IPS-NIHi7 (cell line): ENCODE measurements around the gene TCF3.
A peak's percentile ranks its signal among the peaks of the same experiment; 100 is the strongest.
"Not testable (repeated sequence)": the region's sequence is repeated elsewhere in the genome, so short reads cannot be mapped to it uniquely, and the experiment has no call there.

Source experiments
- DNase-seq: peaks from one replicate; pipeline ENCODE4 v3.0.0; 2012; ENCODE audit warnings: mixed read lengths; ENCODE audit errors: extremely low spot score

TCF3 gene

DNA sequence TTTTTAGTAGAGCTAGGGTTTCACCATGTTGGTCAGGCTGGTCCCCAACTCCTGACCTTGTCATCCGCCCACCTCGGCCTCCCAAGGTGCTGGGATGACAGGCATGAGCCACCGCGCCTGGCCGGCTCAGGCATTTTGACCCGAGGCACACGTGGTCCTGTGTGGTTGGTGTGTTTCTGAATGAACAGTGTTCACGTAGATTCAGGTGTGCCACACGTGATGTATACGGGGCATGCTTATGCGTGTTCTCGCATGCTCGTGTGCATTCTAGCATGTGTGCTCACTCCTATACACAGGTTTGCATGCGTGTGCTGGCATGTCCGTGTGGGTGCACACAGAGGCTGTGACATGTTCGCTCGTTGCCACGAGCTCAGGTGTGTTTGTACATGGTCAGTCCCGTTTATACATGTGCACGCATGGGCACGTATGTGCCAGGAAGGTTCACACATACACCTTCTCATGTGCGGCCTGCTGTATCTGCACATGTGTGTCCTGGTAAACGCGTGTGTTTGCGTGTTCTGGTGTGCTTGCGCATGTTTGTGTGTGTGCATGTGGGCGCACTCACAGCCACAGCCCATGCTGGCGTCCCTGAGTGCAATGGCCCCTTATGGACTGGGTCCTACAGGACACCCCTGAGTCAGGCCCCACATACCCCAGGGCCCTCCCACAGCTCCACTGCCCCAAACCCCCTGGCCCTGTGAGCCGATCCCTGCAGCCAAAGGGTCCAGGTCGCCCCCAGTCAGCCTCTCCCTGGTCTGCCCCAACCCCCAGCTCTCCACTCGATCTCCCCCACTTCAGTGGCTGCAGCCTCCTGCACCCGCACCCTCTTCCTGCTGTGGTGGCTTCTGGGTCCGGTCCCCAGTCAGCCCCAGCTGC is 20.6 kb upstream of the TCF3 start:
- DNase-seq, result no peak

DNA sequence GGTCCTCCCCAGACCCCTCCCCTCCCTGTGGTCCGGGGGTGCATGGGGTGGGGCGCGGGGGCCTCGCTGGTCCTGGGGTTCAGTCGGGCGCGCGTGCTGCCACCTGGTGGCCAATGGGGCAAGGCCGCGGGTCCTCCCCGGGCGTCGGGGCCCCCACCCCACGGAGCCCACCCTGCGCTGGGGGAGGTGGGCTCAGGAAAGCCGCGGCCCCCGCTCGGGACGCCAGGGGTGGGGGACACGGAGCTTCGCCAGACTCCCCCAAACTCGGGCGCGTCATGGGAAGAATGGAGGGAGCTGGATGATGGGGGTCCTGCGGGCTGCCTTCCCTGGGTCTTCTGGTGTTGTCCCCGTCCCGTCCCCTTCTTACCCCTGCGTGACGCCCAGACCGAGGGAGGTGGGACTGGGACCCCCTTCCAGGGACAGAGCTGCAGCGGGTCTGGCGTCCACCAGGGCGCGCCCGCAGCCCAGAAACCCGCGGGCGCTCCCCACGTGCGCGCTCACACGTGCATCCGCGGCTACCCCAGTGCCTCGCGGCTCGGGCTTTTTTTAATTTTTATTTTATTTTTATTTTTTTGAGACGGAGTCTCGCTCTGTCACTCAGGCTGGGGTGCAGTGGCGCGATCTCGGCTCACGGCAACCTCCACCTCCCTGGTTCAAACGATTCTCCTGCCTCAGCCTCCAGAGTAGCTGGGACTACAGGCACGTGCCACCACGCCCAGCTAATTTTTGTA is 19.8 kb upstream of the TCF3 start:
- DNase-seq, result peak; percentile 69

DNA sequence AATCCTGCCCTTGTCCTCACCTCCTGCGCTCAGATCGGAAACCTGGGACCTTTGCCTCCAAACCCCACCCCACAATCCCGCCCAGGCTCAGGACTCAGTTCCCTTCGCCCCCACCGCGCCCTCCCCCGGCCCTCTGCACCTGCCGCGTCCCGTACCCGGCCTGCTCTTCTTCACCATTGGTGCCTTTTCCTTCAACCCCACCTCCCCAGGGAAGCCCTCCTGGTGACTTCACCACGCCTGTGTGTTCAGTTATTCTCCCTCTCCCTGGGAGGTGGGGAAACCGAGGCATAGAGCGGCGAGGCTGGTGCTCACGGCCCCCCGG is 19.3 kb upstream of the TCF3 start:
- no peak for DNase-seq

DNA sequence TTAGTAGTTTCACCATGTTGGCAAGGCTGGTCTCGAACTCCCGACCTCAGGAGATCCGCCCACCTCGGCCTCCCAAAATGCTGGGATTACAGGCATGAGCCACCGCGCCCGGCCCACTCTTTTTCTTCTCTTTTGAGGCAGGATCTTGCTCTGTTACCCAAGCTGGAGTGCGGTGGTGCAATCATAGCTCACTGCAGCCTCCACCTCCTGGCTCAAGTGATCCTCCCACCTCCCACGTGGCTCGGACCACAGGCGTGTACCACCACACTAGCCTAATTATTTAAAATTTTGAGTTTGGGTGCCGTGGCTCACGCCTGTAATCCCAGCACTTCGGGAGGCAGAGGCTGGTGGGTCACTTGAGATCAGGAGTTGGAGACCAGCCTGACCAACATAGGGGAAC is 18.3 kb upstream of the TCF3 start:
- not testable (repeated sequence) for DNase-seq

DNA sequence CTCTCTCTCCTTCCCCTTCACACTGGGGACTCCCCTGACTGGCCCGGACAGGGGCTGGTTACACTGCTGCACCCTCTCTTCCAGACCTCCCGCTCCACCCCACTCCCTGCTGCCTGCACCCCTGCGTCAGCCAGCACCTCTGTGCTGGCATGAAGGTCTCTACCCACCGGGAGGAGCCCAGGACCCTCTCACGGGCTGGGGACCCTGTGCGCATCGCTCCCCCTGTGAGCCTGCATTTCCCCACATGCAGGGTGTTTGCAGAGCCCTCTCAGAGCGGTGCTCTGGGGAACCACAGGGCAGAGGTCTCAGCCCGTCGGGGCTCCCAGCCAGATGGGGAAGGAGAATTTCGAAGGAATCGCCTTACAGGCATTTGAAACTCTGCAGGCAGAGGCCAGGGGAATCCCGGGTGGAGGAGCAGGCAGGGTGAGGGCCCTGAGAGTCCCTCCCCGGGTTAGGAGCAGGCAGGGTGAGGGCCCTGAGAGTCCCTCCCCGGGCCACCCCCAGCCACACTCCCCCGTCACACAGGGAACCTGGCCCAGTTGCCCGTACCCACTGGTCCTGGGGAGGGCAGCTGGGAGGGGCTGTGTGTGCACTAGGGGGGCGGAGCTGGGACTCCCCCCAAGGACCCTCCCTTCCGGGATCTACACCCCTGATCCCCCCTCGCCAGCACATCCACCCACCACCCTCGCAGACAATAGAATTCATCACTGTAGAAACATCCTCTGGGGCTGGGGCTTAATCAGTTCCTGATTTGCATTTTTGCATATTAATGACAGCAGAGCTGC is 16.3 kb upstream of the TCF3 start:
- DNase-seq, result no peak

DNA sequence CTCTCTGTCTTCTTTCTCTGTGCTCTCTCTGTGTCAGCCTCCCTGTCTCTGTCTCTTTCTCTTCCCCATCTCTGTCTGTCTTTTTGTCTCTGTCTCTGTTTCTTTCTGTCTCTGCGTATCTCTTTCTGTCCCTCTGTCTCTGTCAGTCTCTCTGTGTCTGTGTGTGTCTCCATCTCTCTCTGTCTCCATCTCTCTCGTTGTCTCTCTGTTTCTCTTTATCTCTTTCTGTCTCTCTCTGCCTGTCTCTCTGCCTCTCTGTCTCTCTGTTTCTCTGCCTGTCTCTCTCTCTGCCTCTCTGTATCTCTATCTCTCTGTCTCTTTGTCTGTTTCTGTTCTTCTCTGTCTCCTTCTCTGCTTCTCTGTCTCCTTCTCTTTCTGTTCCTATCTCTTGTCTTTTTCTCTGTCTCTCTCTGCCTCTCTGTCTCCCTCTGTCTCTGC is 15.7 kb upstream of the TCF3 start:
- no peak for DNase-seq

DNA sequence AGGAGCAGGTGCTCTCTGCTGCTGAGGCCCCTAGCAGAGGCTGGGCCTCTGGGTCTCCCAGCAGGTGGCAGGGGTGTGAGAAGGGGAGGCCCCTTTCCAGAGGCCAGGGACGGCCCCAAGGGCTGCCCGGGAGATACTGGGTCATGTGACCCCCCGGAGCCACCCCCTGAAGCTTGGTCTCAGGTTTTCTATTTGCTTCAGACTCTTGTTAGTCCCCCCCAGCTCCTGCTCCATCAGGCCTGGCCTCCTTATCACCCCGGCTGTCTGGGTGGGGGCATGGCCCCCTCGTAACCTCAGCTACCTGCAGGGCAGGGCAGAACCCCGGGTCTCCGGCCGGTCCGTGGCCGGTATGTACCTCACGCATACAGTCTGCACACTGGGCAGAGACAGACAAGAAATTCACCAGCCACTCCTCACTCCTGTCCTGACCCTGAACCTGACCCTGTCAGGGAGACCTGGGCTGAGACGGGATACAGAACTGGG is 13.2 kb upstream of the TCF3 start:
- DNase-seq, result no peak

DNA sequence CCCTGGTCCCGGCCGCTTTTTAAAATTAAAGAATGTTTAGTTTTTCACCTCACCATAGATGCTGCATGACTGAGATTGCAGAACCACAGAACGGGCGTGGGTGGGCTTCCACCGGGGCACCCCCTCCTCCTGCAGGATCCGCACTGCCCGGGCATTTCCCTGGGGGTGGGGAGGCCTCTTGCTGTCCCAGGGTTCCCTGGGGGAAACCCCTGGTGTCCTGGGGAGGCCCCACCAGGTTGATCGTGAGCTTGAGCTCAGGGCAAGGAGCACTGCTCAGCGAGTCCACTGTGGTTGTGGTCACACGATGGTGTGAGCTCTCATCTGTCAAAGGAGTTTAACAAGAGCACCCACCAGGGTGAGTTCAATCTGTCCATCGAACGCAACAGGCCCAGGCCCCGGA is 11.4 kb upstream of the TCF3 start:
- DNase-seq, result no peak

DNA sequence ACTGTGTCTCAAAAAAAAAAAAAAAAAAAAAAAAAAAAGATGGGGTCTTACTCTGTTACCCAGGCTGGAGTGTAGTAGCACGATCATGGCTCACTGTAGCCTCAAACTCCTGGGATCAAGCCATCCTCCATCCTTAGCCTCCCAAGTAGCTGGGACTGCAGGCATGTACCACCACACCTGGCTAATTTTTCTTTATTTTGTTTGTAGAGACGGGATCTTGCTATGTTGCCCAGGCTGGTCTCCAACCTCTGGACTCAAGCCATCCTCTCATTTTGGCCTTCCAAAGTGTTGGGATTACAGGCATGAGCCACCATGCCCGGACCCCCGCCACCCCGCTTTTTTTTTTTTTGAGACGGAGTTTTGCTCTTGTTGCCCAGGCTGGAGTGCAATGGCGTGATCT is 10.8 kb upstream of the TCF3 start:
- DNase-seq, result not testable (repeated sequence)

DNA sequence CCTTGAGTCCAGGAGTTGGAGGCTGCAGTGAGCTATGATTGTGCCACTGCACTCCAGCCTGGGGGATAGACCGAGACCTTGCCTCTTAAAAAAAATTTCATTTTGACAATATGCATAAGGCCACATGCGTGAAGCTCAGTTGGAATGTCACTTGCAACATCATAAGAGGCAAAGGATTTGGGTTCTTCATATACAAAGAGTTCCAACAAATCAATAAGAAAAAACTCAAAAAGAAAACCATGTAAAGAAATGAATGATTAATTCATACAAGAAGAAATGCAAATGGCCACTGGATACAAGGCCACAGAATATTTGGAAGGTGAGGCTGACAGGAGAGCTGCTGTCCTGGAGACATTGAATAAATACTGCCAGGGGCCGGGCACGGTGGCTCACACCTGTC is 9.6 kb upstream of the TCF3 start:
- DNase-seq, result no peak

DNA sequence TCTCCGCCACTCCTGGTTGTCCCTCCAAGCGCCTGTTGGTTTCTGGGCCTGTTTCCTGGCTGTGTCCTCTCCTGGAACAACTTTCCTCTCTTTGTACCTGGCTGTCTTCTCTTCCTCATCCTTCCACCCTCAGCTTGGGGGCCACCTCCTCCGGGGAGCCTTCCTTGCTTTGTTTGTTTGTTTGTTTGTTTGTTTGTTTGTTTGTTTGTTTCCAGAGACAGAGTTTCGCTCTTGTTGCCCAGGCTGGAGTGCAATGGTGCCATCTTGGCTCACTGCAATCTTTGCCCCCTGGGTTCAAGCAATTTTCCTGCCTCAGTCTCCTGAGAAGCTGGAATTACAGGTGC is 6.6 kb upstream of the TCF3 start:
- DNase-seq, result no peak

DNA sequence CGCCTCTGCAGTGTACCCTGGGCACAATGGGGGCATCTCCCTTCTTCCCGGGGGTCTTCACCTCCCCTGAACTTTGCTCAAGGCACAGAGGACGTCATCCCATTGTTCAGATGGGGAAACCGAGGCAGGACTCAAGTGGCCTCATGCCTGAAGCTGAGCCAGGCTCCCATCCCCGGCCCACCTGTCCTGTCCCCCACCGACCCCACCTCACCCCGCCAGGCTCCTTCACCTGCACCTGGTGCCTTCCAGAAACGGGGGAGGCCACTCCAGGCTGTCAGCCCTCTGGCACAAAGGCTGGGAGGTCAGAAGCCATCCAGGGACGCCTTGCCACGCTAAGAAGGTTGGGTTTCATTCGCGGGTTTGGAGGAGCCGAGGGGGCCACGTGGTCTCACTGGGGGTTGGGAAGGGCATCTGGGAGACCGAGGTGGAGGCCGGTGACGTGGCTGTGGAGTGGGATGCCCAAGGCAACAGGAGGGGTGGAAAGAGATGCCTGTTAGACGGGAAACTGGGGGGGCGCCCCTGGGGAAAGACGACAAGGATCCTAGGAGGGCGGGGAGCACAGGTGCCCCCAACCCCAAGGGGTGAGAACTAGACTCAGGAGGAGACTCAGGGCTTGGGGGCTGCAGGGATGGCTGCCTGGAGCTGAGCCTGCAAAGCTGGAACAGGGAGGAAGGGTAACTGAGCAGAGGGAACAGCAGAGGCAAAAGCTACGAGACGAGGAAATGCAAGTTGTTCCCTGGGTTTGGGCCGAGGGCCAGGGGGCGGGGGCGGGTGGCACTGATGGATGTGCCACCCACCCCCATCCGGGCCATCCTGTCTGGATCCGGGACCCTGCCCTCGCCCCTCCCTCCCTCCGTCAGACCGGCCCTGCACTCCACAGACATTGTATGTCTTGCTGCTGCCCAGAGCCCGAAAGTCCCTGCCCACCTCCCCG is 6.0 kb upstream of the TCF3 start:
- DNase-seq, result no peak

DNA sequence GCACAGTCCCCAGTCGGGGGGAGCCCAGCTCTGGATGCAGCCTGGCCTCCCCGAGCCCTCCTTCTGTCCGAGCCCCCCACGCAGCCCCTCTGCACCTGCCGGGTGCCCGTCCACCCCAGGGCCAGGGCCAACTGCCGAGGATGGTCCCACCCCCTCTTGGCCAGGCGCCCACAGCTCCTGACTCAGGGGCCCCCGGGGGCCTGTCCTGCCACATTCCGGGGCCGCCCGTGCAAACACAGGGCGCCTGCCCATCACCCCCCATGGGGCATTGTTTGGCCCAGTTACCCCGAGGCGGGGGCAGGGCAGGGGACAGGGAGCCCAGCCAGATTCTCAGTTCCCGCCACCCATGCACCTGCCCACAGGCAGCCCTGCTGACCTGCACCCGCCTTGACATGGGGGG is 5.3 kb upstream of the TCF3 start:
- DNase-seq, result no peak

DNA sequence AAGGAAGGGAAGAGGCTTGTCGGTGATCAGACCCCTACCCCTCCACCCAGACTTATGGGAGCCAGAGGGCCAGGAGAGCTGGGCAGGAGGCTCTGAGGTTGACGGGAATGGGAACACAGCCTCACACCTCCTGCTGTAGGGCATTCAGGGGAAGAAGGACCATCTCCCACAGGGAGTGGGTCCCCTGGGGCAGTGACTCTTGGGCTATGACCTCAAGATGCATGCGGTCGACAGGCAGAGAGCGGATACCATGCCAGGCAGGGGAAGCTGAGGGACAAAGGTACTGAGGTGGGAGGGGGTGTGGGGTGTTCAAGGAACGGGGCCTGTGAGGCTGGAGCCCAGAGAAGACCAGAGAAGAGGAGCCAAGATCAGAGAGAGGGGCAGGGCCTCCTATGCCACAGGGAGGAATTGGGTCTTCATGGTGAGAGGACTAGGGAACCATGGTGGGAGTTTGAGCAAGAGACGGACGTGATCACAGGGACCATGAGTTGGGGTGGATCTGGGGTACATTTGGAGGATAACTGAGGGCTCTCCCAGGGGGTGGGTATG is 4.6 kb upstream of the TCF3 start:
- no peak for DNase-seq

DNA sequence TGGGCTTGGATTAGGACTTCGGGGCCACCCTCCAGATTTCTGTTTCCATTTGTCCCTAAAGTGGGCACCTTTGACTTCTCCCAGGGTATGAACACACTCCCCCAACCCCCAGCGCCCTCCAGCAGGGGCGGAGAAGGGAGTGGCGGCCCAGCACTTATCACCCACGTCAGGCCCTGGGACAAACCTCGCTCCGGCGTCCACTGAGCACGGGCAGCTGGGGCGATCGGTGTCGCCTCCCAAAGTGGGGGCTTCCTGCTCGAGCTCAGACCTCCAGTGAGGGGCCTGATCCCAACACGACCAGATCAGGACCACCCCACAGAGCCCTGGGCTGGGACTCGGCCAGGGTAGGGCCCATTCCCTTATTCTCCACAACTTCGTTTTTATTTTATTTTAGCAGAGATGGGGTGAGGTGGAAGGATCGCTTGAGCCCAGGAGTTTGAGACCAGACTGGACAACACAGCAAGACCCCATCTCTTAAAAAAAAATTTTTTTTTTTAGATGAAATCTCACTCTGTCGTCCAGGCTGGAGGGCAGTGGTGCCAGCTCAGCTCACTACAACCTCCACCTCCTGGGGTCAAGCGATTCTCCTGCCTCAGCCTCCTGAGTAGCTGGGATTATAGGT is 3.7 kb upstream of the TCF3 start:
- no peak for DNase-seq

DNA sequence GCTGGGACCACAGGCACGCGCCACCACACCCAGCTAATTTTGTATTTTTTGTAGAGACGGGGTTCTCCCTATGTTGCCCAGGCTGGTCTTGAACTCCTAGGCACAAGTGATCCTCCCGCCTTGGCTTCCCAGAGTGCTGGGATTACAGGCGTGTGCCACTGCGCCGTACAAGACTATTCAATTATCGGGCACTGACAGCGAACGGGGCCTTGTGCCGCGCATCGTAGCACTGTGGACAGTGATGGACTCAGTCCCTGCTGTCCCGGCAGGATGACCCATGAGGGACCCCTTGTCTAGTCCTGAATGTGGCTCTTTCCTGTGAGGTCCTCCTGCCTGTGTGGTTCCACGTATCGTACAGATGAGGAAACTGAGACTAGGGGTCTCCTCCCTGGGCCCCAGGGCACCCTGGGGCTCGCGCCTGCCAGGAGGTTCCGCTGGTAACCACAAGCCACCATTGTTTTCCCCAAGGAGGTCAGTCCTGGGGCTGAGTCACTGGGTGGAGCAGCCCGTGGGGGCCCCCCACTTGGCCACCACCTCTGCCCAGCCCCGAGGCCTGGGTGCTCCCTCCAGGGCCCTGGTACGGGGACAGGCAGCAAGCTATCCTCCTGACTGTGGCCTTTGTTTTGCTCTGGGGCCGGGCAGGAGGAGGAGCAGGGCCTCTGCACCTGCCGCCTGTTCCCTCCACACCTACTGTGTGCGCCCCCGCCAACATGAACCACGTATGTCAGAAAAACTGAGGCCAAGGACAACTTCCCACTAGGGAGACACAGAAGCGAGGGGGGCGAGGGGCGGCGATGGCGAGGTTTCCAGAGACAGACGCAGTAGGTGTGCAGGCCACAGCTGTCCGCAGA is 2.9 kb upstream of the TCF3 start:
- DNase-seq, result no peak

DNA sequence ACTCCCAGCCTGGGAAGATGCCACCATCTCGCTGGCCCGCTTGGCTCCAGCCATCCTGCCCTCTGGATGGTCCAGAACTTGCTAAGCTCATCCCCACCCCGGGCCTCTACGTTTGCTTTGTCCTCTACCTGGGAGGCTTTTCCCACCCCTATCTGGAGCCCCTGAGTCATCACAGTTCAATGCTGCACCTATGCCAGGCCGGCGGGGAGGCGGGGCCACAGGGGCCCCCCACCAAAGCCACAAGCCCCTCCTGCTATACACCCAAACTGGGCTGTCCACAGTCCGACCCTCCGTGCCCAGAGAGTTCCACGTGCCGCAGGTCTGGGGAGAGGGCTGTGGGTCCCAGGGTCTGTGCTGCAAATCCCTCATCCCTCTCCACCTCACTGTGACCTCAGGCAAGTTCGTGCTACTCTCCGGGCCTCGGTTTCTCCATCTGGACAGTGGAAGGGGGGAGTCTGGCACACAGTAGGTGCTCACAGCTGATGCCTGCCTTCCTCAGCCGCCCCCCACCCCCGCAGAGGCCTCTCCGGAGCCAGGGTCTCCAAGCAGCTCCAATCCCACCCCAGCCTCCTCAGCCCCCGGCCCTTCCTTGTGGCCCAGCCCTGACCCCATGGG is 1.9 kb upstream of the TCF3 start:
- no peak for DNase-seq

DNA sequence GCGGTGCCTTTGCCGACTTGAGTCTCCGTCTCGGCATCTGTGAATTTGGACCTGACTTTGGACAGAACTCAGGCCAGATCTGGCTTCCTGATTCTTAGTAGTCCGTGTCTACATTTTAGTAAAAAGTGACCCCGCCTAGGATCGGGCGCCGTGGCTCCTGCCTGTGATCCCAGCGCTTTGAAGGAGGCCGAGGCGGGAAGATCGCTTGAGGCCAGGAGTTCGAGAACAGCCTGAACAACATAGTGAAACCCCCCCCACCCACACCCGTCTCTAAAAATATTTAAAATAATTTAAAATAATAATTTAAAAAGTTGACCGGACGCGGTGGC is 849 bp upstream of the TCF3 start:
- DNase-seq, result no peak

DNA sequence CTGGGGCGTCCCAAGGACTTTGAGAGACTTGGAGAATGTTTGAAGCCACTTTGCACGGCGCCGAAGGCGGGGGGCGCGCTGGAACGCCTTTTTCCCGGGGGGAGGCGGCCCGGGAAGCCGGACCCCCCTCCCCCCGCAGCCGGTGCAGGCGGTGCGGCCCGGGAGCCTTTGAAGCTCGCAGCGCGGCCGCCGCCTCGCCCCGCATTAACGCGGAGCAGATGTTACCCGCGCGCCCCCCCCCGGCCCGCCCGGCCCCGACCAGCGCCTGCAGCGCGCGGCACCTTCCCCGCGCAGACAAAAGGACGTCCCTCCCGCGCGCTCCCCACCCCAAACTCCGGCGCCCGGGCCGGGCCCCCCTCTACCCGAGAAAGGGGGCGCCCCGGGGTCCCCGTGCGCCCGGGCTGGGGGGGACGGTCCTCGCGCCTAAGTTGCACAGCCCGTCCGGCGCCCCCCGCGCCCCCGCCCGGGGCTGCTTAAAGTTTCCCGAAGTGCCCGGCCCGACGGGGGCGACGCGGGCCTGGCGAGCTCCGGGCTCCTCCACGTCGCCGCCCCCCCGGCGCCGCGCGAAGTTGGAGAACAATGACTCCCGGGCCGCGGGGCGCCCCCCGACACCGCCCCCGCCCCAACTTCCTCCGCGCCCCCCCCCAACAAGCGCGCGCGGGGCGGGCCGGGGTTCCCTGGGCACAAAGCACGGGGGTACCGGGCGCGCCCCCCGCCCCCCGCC is 685 bp downstream of the TCF3 start:
- peak; percentile 46 for DNase-seq
